Measurements from ENCODE around the gene TMEM218. TPM values are rescaled to one million over a fixed set of nuclear protein-coding genes. Genes with fewer than 3 reads are reported as not detected.

TMEM218 gene
- total and polyA plus RNA-seq, 2 donors (not counting 3 experiments of a cell fraction or from before 2014, with no cell fraction given): 23.8 to 45.1 TPM

- H3K4me2 ChIP-seq (ENCODE audit: insufficient read depth, low read length): no peak overlapping the region
- H3K9me1 ChIP-seq (replicated peaks; ENCODE audit: control insufficient read depth, extremely low read depth, insufficient read depth, low read length): no peaks in the 10 kb centered on the region
- H3K4me3 ChIP-seq (replicated peaks in 1 of 3; ENCODE audit: insufficient read depth in 1 of 3, low read depth in 1 of 3, low read length in 3 of 3): no peak overlapping the region
- BruUV-seq (replicated peaks): no TSS peak
- H3K36me3 ChIP-seq (ENCODE audit: control insufficient read depth in 2 of 2, extremely low read depth in 1 of 2, insufficient read depth in 2 of 2, low read length in 2 of 2): no peaks in the 10 kb centered on the region
- no peaks in the 10 kb centered on the region for H3K79me2 ChIP-seq (ENCODE audit: control insufficient read depth, insufficient read depth, low read length)
- ChIA-PET CTCF (interaction anchor here (0.8 to 1.4 kb wide), 2 partner anchors 12 to 192 kb away, joined by 4 to 5 read pairs; no protein-coding TSS in a partner anchor), POLR2A (no interaction called here)
- TF ChIP-seq POLR2A (IDR thresholded peaks at IDR 0.05; ENCODE audit: low read depth, low read length) (no peak), EZH2 (IDR thresholded peaks at IDR 0.05; ENCODE audit: borderline replicate concordance, low read depth, low read length, severe bottlenecking) (no peak), FOS (IDR thresholded peaks at IDR 0.05; ENCODE audit: borderline replicate concordance, insufficient read depth, low read length) (no peak), POLR2AphosphoS5 (IDR thresholded peaks at IDR 0.05; ENCODE audit: insufficient read depth, low read depth, low read length) (no peak), GATA2 (IDR thresholded peaks at IDR 0.05; ENCODE audit: insufficient read depth, insufficient read length, low read depth, low read length) (no peak), MYC (IDR thresholded peaks at IDR 0.05; ENCODE audit: low read depth, low read length) (no peak), MAX (IDR thresholded peaks at IDR 0.05; ENCODE audit: insufficient read depth, insufficient read length) (no peak)
- H3K4me1 ChIP-seq (ENCODE audit: control insufficient read depth, extremely low read depth, insufficient read depth, low read length): no peaks in the 10 kb centered on the region
- no peaks in the 10 kb centered on the region for H4K20me1 ChIP-seq (replicated peaks; ENCODE audit: control insufficient read depth, extremely low read depth, insufficient read depth, low read length)
- no peak overlapping the region for H3K27ac ChIP-seq (ENCODE audit: insufficient read depth, low read depth, low read length)
- H3K27me3 ChIP-seq (ENCODE audit: control insufficient read depth in 2 of 2, insufficient read depth in 2 of 2, low read length in 2 of 2): peaks cover 2 to 9% of the 10 kb centered on the region in 2 experiments
- H3K9ac ChIP-seq (replicated peaks; ENCODE audit: extremely low read depth, insufficient read depth, low read length): no peak overlapping the region
- dilution Hi-C loops (cut with MboI; ENCODE audit: extremely low pct_ligation_motif_present, low sequenced_read_pairs) (no loop called here), intact Hi-C loops (cut with micrococcal nuclease) (no loop called here)
- DNase-seq (ENCODE audit: low read depth, low spot score) (no peak), FAIRE-seq (no peak)
- H2AFZ ChIP-seq (ENCODE audit: low read depth, low read length): no peak overlapping the region
- no peaks in the 10 kb centered on the region for H3K9me3 ChIP-seq (replicated peaks; ENCODE audit: control insufficient read depth, insufficient read depth, low read length)
These were observed 42.4 kb upstream of the TMEM218 start for GRCh38 chr11:125153837-125154236.

- Histone ChIP-seq H3K27me3 (ENCODE audit: control insufficient read depth in 2 of 2, insufficient read depth in 2 of 2, low read length in 2 of 2) (peaks cover 8 to 13% of the 10 kb centered on the region in 2 experiments), H3K79me2 (ENCODE audit: control insufficient read depth, insufficient read depth, low read length) (no peaks in the 10 kb centered on the region), H3K9ac (replicated peaks; ENCODE audit: extremely low read depth, insufficient read depth, low read length) (no peak overlapping the region), H4K20me1 (replicated peaks; ENCODE audit: control insufficient read depth, extremely low read depth, insufficient read depth, low read length) (no peaks in the 10 kb centered on the region), H3K36me3 (ENCODE audit: control insufficient read depth in 2 of 2, extremely low read depth in 1 of 2, insufficient read depth in 2 of 2, low read length in 2 of 2) (no peaks in the 10 kb centered on the region), H3K4me1 (ENCODE audit: control insufficient read depth, extremely low read depth, insufficient read depth, low read length) (no peaks in the 10 kb centered on the region), H3K27ac (ENCODE audit: insufficient read depth, low read depth, low read length) (no peak overlapping the region), H3K4me3 (replicated peaks in 1 of 3; ENCODE audit: insufficient read depth in 1 of 3, low read depth in 1 of 3, low read length in 3 of 3) (no peak overlapping the region), H3K4me2 (ENCODE audit: insufficient read depth, low read length) (no peak overlapping the region), H3K9me3 (replicated peaks; ENCODE audit: control insufficient read depth, insufficient read depth, low read length) (no peaks in the 10 kb centered on the region), H2AFZ (ENCODE audit: low read depth, low read length) (no peak overlapping the region), H3K9me1 (replicated peaks; ENCODE audit: control insufficient read depth, extremely low read depth, insufficient read depth, low read length) (no peaks in the 10 kb centered on the region)
- FAIRE-seq (no peak), DNase-seq (ENCODE audit: low read depth, low spot score) (no peak)
- ChIA-PET CTCF (interaction anchor here (1.0 to 2.5 kb wide), 6 partner anchors 9 to 211 kb away, joined by 3 to 10 read pairs (median 4); partner anchors contain the start of gene PKNOX2), POLR2A (no interaction called here)
- BruUV-seq (replicated peaks): no TSS peak
- dilution Hi-C loops (cut with MboI; ENCODE audit: extremely low pct_ligation_motif_present, low sequenced_read_pairs): no loop called here
- TF ChIP-seq MAX (IDR thresholded peaks at IDR 0.05; ENCODE audit: insufficient read depth, insufficient read length): no peak
- no peak for TF ChIP-seq CTCF (IDR thresholded peaks at IDR 0.05; ENCODE audit: extremely low read depth in 1 of 2, insufficient read depth in 1 of 2, low read depth in 1 of 2, low read length in 2 of 2)
- no peak for TF ChIP-seq POLR2AphosphoS5 (IDR thresholded peaks at IDR 0.05; ENCODE audit: insufficient read depth, low read depth, low read length)
- no peak for TF ChIP-seq EZH2 (IDR thresholded peaks at IDR 0.05; ENCODE audit: borderline replicate concordance, low read depth, low read length, severe bottlenecking)
- TF ChIP-seq JUN (IDR thresholded peaks at IDR 0.05; ENCODE audit: borderline replicate concordance, insufficient read depth, insufficient read length, low read depth): no peak
- no peak for TF ChIP-seq MYC (IDR thresholded peaks at IDR 0.05; ENCODE audit: low read depth, low read length)
- no peak for TF ChIP-seq POLR2A (IDR thresholded peaks at IDR 0.05; ENCODE audit: low read depth, low read length)
- intact Hi-C loops (cut with micrococcal nuclease): no loop called here
These were observed 37.3 kb upstream of the TMEM218 start for GRCh38 chr11:125148743-125149142.
